Body of pancreas (tissue), 4 donors: Measurements from ENCODE around the gene RAD51B. TPM values are rescaled to one million over a fixed set of nuclear protein-coding genes. Genes with fewer than 3 reads are reported as not detected.
"Not testable (repeated sequence)": the region's sequence is repeated elsewhere in the genome, so short reads cannot be mapped to it uniquely, and the experiment has no call there.

Experiments
- ATAC-seq: fragments of 150-250 bp; one replicate; pipeline ENCODE4 v1.9.1; 2016
- DNase-seq, 4 donors: peaks; one replicate each; pipeline ENCODE4 v3.0.0-alpha.2; 2019
- H3K27ac ChIP-seq, 4 donors: fragments of 200-600 bp; sonication (generic); 1 replicate in 3 of 4; 2 replicates in 1 of 4; pipeline versions ENCODE4 v1.5.1 to v1.6.1; 2016 to 2019; ENCODE audit warnings: mild to moderate bottlenecking in 1 of 4, mixed read lengths in 1 of 4, moderate library complexity in 1 of 4
- H3K27me3 ChIP-seq, 2 donors: fragments of 200-600 bp; sonication (generic); one replicate each; pipeline ENCODE4 v1.6.0; 2016; ENCODE audit warnings: mild to moderate bottlenecking in 1 of 2
- H3K36me3 ChIP-seq, 2 donors: fragments of 200-600 bp; sonication (generic); replicated peaks in 1 of 2; 2 replicates each; pipeline ENCODE4 v1.5.1; 2016; ENCODE audit warnings: low read depth in 2 of 2; ENCODE audit not compliant: insufficient read depth in 1 of 2
- H3K4me1 ChIP-seq: fragments of 200-600 bp; sonication (generic); one replicate; pipeline ENCODE4 v1.6.0; 2016
- H3K4me3 ChIP-seq, 2 donors: fragments of 200-600 bp; sonication (generic); 1 replicate in 1 of 2; 2 replicates in 1 of 2; pipeline ENCODE4 v1.5.1; 2016 to 2019
- H3K9me3 ChIP-seq, 3 donors: fragments of 200-600 bp; sonication (generic); 1 replicate in 2 of 3; 2 replicates in 1 of 3; pipeline ENCODE4 v1.5.1; 2016
- CTCF ChIP-seq, 7 experiments: fragments of 450-650 bp in 4 of 7; fragments of 200-600 bp in 3 of 7; sonication (generic) in 3 of 7; IDR thresholded peaks; one replicate each; pipeline ENCODE4 v1.5.1; 2016 to 2019; ENCODE audit warnings: antibody characterized with exemption in 7 of 7
- POLR2A ChIP-seq, 3 donors: fragments of 450-650 bp; IDR thresholded peaks; one replicate each; pipeline ENCODE4 v1.6.1; 2016; ENCODE audit warnings: antibody characterized with exemption in 3 of 3, mild to moderate bottlenecking in 2 of 3
- WGBS, 2 donors: methylation state at CpG; one replicate each; pipeline ENCODE4 v1.1.5; 2017; 5-methylcytosine and 5-hydroxymethylcytosine counted together
- intact Hi-C: fragments of 100-400 bp; cut with DNase I; formaldehyde crosslinking; loops from one replicate; pipeline ENCODE4 v1.15.1; 2023
- total RNA-seq, 2 donors: library from RNA; depleted of rRNA; stranded (reverse); fragments of >200 nt; gene quantifications; one replicate each; pipeline ENCODE4 v1.1.0, GENCODE V29; 2016

The RAD51B gene
- total RNA-seq, 2 donors from 2014 or later = 12.2 to 29.6 TPM

GRCh38 chr14:67816326-67817002 is 3.1 kb upstream of the RAD51B start, which contains the start of gene ZFYVE26:
Gene ZFYVE26 (minus strand): TSS chr14:67816590. CDS start chr14:67815963, 627 bp downstream.
- H3K27ac ChIP-seq = peak within 1 kb of the TSS; percentile 72 to 91 (median 76)

GRCh38 chr14:67817750-67818438 is 1.7 kb upstream of the RAD51B start:
- Histone ChIP-seq H3K36me3 (peaks cover 0 to 2% of the 10 kb centered on the region in 2 donors), H3K4me3 (no peak overlapping the region), H3K27me3 (no peaks in the 10 kb centered on the region), H3K9me3 (no peaks in the 10 kb centered on the region), H3K27ac (peak overlapping the region in 3 of 4 donors; percentile 75 to 91 (median 78)), H3K4me1 (peaks cover 27% of the 10 kb centered on the region)
- no peak for DNase-seq
- TF ChIP-seq POLR2A (IDR thresholded peaks at IDR 0.05) (no peak), CTCF (IDR thresholded peaks at IDR 0.05) (no peak)
- ATAC-seq = no peak
- 81 to 88% methylated on average over 14 of the region's 14 CpGs for WGBS, 2 donors
- intact Hi-C loops = no loop called here

More at GRCh38 chr14:67816326-67817002, 3.1 kb upstream of the RAD51B start, which contains the start of gene ZFYVE26:
- Histone ChIP-seq H3K36me3 (peaks cover 0 to 2% of the 10 kb centered on the region in 2 donors), H3K4me1 (peaks cover 27% of the 10 kb centered on the region), H3K27me3 (no peaks in the 10 kb centered on the region), H3K9me3 (no peaks in the 10 kb centered on the region), H3K4me3 (peak within 1 kb of the TSS; percentile 69 to 92)
- ATAC-seq = peak; percentile 92
- DNase-seq = peak; percentile 93 to 97 (median 94)
- intact Hi-C loops = no loop called here
- WGBS, 2 donors = 0% methylated on average over 20 to 26 of the region's 26 CpGs
- TF ChIP-seq POLR2A (IDR thresholded peaks at IDR 0.05) (peak; percentile 12 to 79 (median 67)), CTCF (IDR thresholded peaks at IDR 0.05) (peak in 1 of 7 experiments; percentile 14)

GRCh38 chr14:67818476-67818875 is 1.1 kb upstream of the RAD51B start:
- peaks cover 27% of the 10 kb centered on the region for H3K4me1 ChIP-seq
- DNase-seq, H3K27me3 ChIP-seq, intact Hi-C loops, H3K36me3 ChIP-seq, H3K9me3 ChIP-seq, ATAC-seq, H3K27ac ChIP-seq, H3K4me3 ChIP-seq: not testable (repeated sequence)
- WGBS, 2 donors = 89% methylated on average over 6 of the region's 6 CpGs

GRCh38 chr14:67820428-67820971 is 921 bp downstream of the RAD51B start:
- Histone ChIP-seq H3K36me3 (no peaks in the 10 kb centered on the region), H3K27me3 (no peaks in the 10 kb centered on the region), H3K27ac (peak overlapping the region in 2 of 4 donors; percentile 72 to 75), H3K4me3 (peak overlapping the region in 1 of 2 donors; percentile 91), H3K9me3 (no peaks in the 10 kb centered on the region), H3K4me1 (peaks cover 18% of the 10 kb centered on the region)
- TF ChIP-seq POLR2A (IDR thresholded peaks at IDR 0.05) (no peak), CTCF (IDR thresholded peaks at IDR 0.05) (no peak)
- 6 to 9% methylated on average over 13 of the region's 13 CpGs for WGBS, 2 donors
- intact Hi-C loops = no loop called here
- DNase-seq (peak in 1 of 4 donors; percentile 29), ATAC-seq (no peak)

- peaks cover 14% of the 10 kb centered on the region for H3K4me1 ChIP-seq
- no peak overlapping the region for H3K4me3 ChIP-seq
- DNase-seq (no peak), ATAC-seq (no peak)
- intact Hi-C loops = no loop called here
- H3K27ac ChIP-seq = no peak overlapping the region
- no peaks in the 10 kb centered on the region for H3K27me3 ChIP-seq
- H3K9me3 ChIP-seq = no peaks in the 10 kb centered on the region
- H3K36me3 ChIP-seq = no peaks in the 10 kb centered on the region
- TF ChIP-seq POLR2A (IDR thresholded peaks at IDR 0.05) (no peak), CTCF (IDR thresholded peaks at IDR 0.05) (no peak)
These were observed 1.5 kb downstream of the RAD51B start for GRCh38 chr14:67821121-67821520.
